WTC11 (cell line): Measurements from ENCODE around the gene KIAA0753.

Experiments
- CBFB ChIP-seq: sonication (generic); formaldehyde crosslinking; IDR thresholded peaks from 2 replicates; pipeline ENCODE4 v1.8.1; 2022; ENCODE audit warnings: mild to moderate bottlenecking, low read depth, missing genetic modification reagents
- IRF1 ChIP-seq: sonication (generic); formaldehyde crosslinking; IDR thresholded peaks from 2 replicates; pipeline ENCODE4 v1.8.0; 2023; ENCODE audit warnings: missing genetic modification reagents
- MAX ChIP-seq: sonication (generic); formaldehyde crosslinking; IDR thresholded peaks from 2 replicates; pipeline ENCODE4 v1.8.0; 2022; ENCODE audit warnings: mild to moderate bottlenecking, missing genetic modification reagents
- NR2C2 ChIP-seq: sonication (generic); formaldehyde crosslinking; IDR thresholded peaks from 2 replicates; pipeline ENCODE4 v1.8.0; 2022; ENCODE audit warnings: mild to moderate bottlenecking, missing genetic modification reagents
- NR3C1 ChIP-seq: sonication (generic); formaldehyde crosslinking; conservative IDR thresholded peaks from 2 replicates; pipeline ENCODE4 v1.8.1; 2023; ENCODE audit warnings: low read depth, mild to moderate bottlenecking, missing genetic modification reagents
- PREB ChIP-seq: sonication (generic); formaldehyde crosslinking; IDR thresholded peaks from 2 replicates; pipeline ENCODE4 v1.8.1; 2022; ENCODE audit warnings: mild to moderate bottlenecking, missing genetic modification reagents, moderate library complexity, borderline replicate concordance
- SMAD3 ChIP-seq: sonication (generic); formaldehyde crosslinking; IDR thresholded peaks from 2 replicates; pipeline ENCODE4 v1.8.0; 2022; ENCODE audit warnings: missing genetic modification reagents, mild to moderate bottlenecking, borderline replicate concordance
- TEAD4 ChIP-seq: sonication (generic); formaldehyde crosslinking; IDR thresholded peaks from 2 replicates; pipeline ENCODE4 v1.8.0; 2022; ENCODE audit warnings: mild to moderate bottlenecking, missing genetic modification reagents
- TF ChIP-seq, protein P1 (sequence below): sonication (generic); formaldehyde crosslinking; IDR thresholded peaks from 2 replicates; pipeline ENCODE4 v1.8.0; 2022; ENCODE audit warnings: missing genetic modification reagents
- TF ChIP-seq, protein P2 (sequence below): fragments of 200-600 bp; IDR thresholded peaks from 2 replicates; pipeline ENCODE4 v1.8.0; 2022; ENCODE audit warnings: antibody characterized with exemption

DNA sequence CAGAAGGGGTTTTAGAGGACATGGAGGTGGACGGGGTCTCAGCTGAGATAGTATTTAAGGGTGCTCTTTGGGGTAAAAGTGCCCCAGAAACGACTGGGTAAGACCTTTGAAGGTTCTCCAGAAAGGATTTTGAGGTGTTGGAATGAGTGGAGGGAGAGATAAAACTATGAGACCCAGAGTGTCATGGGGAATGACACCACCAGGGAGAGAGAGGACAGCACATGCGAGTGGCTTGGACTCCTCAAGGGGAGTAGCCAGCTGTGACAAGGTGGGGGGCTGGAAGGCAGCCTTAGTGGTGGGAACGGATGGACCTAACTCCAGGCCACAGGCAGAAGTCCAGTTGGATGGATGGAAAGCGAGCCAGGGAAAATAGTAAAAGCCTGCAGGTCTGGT lies 64.9 kb downstream of the KIAA0753 start:
- TF ChIP-seq, protein P1, sequence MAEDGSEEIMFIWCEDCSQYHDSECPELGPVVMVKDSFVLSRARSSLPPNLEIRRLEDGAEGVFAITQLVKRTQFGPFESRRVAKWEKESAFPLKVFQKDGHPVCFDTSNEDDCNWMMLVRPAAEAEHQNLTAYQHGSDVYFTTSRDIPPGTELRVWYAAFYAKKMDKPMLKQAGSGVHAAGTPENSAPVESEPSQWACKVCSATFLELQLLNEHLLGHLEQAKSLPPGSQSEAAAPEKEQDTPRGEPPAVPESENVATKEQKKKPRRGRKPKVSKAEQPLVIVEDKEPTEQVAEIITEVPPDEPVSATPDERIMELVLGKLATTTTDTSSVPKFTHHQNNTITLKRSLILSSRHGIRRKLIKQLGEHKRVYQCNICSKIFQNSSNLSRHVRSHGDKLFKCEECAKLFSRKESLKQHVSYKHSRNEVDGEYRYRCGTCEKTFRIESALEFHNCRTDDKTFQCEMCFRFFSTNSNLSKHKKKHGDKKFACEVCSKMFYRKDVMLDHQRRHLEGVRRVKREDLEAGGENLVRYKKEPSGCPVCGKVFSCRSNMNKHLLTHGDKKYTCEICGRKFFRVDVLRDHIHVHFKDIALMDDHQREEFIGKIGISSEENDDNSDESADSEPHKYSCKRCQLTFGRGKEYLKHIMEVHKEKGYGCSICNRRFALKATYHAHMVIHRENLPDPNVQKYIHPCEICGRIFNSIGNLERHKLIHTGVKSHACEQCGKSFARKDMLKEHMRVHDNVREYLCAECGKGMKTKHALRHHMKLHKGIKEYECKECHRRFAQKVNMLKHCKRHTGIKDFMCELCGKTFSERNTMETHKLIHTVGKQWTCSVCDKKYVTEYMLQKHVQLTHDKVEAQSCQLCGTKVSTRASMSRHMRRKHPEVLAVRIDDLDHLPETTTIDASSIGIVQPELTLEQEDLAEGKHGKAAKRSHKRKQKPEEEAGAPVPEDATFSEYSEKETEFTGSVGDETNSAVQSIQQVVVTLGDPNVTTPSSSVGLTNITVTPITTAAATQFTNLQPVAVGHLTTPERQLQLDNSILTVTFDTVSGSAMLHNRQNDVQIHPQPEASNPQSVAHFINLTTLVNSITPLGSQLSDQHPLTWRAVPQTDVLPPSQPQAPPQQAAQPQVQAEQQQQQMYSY (CRISPR knock-in tag): no peak
- TF ChIP-seq, protein P2, sequence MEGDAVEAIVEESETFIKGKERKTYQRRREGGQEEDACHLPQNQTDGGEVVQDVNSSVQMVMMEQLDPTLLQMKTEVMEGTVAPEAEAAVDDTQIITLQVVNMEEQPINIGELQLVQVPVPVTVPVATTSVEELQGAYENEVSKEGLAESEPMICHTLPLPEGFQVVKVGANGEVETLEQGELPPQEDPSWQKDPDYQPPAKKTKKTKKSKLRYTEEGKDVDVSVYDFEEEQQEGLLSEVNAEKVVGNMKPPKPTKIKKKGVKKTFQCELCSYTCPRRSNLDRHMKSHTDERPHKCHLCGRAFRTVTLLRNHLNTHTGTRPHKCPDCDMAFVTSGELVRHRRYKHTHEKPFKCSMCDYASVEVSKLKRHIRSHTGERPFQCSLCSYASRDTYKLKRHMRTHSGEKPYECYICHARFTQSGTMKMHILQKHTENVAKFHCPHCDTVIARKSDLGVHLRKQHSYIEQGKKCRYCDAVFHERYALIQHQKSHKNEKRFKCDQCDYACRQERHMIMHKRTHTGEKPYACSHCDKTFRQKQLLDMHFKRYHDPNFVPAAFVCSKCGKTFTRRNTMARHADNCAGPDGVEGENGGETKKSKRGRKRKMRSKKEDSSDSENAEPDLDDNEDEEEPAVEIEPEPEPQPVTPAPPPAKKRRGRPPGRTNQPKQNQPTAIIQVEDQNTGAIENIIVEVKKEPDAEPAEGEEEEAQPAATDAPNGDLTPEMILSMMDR: no peak
- TF ChIP-seq PREB (CRISPR knock-in tag) (no peak), NR2C2 (no peak), TEAD4 (CRISPR knock-in tag) (no peak), SMAD3 (no peak), MAX (no peak), IRF1 (no peak), NR3C1 (CRISPR knock-in tag) (no peak), CBFB (CRISPR knock-in tag) (no peak)
